ENCODE results near the gene BIRC2. TPM values are rescaled to one million over a fixed set of nuclear protein-coding genes. Genes with fewer than 3 reads are reported as not detected.

Gene BIRC2
- total and polyA plus RNA-seq, 10 of the 15 experiments (the other 5 are each of a cell fraction or from before 2014, with no cell fraction given): 13.8 to 75.8 (median 26.5) TPM

- CTCF ChIA-PET: interaction anchor here (0.7 to 10.3 kb wide), 4 partner anchors 11 to 210 kb away, joined by 3 to 91 read pairs (median 6); no protein-coding TSS in a partner anchor
- POLR2A ChIA-PET: no interaction called here
Measured at GRCh38 chr11:102402548-102402947, 55.5 kb downstream of the BIRC2 start.

GRCh38 chr11:102405501-102405900, 58.5 kb downstream of the BIRC2 start:
- no peaks in the 10 kb centered on the region for H3K27me3 ChIP-seq (replicated peaks in 1 of 2; ENCODE audit: control insufficient read depth in 2 of 2, insufficient read depth in 2 of 2, low read length in 1 of 2)
- no peaks in the 10 kb centered on the region for H3K9me3 ChIP-seq (replicated peaks; ENCODE audit: control insufficient read depth, insufficient read depth, low read length)
- no peak overlapping the region for H2AFZ ChIP-seq (ENCODE audit: control insufficient read depth, low read depth, low read length)
- ChIA-PET CTCF (interaction anchor here (1.4 to 10.3 kb wide), 4 partner anchors 14 to 261 kb away, joined by 3 to 91 read pairs (median 8); no protein-coding TSS in a partner anchor), SMC1A (ENCODE audit: uncharacterized antibody, unreplicated experiment) (interaction anchor here (0.6 to 2.7 kb wide), 5 partner anchors 11 to 43 kb away, joined by 3 to 15 read pairs (median 3); no protein-coding TSS in a partner anchor), RAD21 (ENCODE audit: unreplicated experiment) (interaction anchor here (0.7 to 1.6 kb wide), 2 partner anchors 44 to 261 kb away, joined by 4 to 5 read pairs; no protein-coding TSS in a partner anchor), POLR2A (interaction anchor here (0.5 to 0.9 kb wide), 2 partner anchors 13 to 111 kb away, joined by 3 read pairs; no protein-coding TSS in a partner anchor)
- no TSS peak for BruUV-seq (replicated peaks)
- peaks cover 8 to 22% of the 10 kb centered on the region in 2 experiments; a peak in 3 of 4 replicates for H3K36me3 ChIP-seq (ENCODE audit: control insufficient read depth in 2 of 2, insufficient read depth in 2 of 2, low read length in 1 of 2)
- FAIRE-seq: no peak
- no peak overlapping the region for H3K27ac ChIP-seq (ENCODE audit: control insufficient read depth, insufficient read depth)
- H3K4me2 ChIP-seq (ENCODE audit: control insufficient read depth, insufficient read depth): no peak overlapping the region
- ATAC-seq: no peak
- H3K79me2 ChIP-seq (ENCODE audit: control insufficient read depth, insufficient read depth, low read length): peaks cover 11% of the 10 kb centered on the region
- H4K20me1 ChIP-seq (ENCODE audit: control insufficient read depth, insufficient read depth): no peaks in the 10 kb centered on the region
- no peak overlapping the region for H3K9ac ChIP-seq (ENCODE audit: control insufficient read depth, insufficient read depth, low read length)
- intact Hi-C loops (cut with micrococcal nuclease; ENCODE audit: unreplicated experiment) (no loop called here), in situ Hi-C loops (cut with MboI) (no loop called here)
- 90% methylated on average over 5 of the region's 5 CpGs for WGBS (ENCODE audit: insufficient coverage, insufficient replicate concordance, low lambda C conversion rate, missing lambda C conversion rate)
- H3K4me1 ChIP-seq (ENCODE audit: control insufficient read depth, insufficient read depth, low read length): 0 out of 2 replicates have a peak, but pooled peaks cover 3% of the 10 kb centered on the region
- no peak for DNase-seq (ENCODE audit: low read depth, low spot score)
- H3K4me3 ChIP-seq: no peak overlapping the region
- no peak for TF ChIP-seq ZNF207 (IDR thresholded peaks at IDR 0.05; ENCODE audit: borderline replicate concordance)
- no peak for TF ChIP-seq HDGF (IDR thresholded peaks at IDR 0.05)
- TF ChIP-seq TCF7 (IDR thresholded peaks at IDR 0.05; ENCODE audit: borderline replicate concordance): no peak
- TF ChIP-seq CUX1 (IDR thresholded peaks at IDR 0.05; ENCODE audit: insufficient replicate concordance, low read depth, low read length): no peak
- no peak for TF ChIP-seq EGR1 (IDR thresholded peaks at IDR 0.05; ENCODE audit: borderline replicate concordance in 1 of 2, low read depth in 2 of 2, low read length in 2 of 2)
- TF ChIP-seq SREBF1 (IDR thresholded peaks at IDR 0.05; ENCODE audit: low read length): no peak
- TF ChIP-seq ZBED1 (IDR thresholded peaks at IDR 0.05; ENCODE audit: borderline replicate concordance): no peak
- no peak for TF ChIP-seq RFX5 (IDR thresholded peaks at IDR 0.05; ENCODE audit: low read depth, low read length)

More at GRCh38 chr11:102402548-102402947, 55.5 kb downstream of the BIRC2 start:
- DNase-seq (ENCODE audit: low read depth, low spot score) (no peak), ATAC-seq (no peak), FAIRE-seq (no peak)
- Histone ChIP-seq H3K4me2 (ENCODE audit: control insufficient read depth, insufficient read depth) (no peak overlapping the region), H3K36me3 (ENCODE audit: control insufficient read depth in 2 of 2, insufficient read depth in 2 of 2, low read length in 1 of 2) (peaks cover 4 to 34% of the 10 kb centered on the region in 2 experiments), H3K9me3 (replicated peaks; ENCODE audit: control insufficient read depth, insufficient read depth, low read length) (no peaks in the 10 kb centered on the region), H3K4me1 (ENCODE audit: control insufficient read depth, insufficient read depth, low read length) (0 out of 2 replicates have a peak, but pooled peaks cover 3% of the 10 kb centered on the region), H4K20me1 (ENCODE audit: control insufficient read depth, insufficient read depth) (no peaks in the 10 kb centered on the region), H3K27me3 (replicated peaks in 1 of 2; ENCODE audit: control insufficient read depth in 2 of 2, insufficient read depth in 2 of 2, low read length in 1 of 2) (no peaks in the 10 kb centered on the region), H3K27ac (ENCODE audit: control insufficient read depth, insufficient read depth) (no peak overlapping the region), H3K79me2 (ENCODE audit: control insufficient read depth, insufficient read depth, low read length) (peaks cover 11% of the 10 kb centered on the region), H3K9ac (ENCODE audit: control insufficient read depth, insufficient read depth, low read length) (no peak overlapping the region), H3K4me3 (no peak overlapping the region), H2AFZ (ENCODE audit: control insufficient read depth, low read depth, low read length) (no peak overlapping the region)
- no TSS peak for BruUV-seq (replicated peaks)
- ChIA-PET SMC1A (ENCODE audit: uncharacterized antibody, unreplicated experiment) (interaction anchor here (1.0 to 7.4 kb wide), 3 partner anchors 12 to 28 kb away, joined by 3 to 52 read pairs (median 5); no protein-coding TSS in a partner anchor), RAD21 (ENCODE audit: unreplicated experiment) (no interaction called here)
- in situ Hi-C loops (cut with MboI) (no loop called here), intact Hi-C loops (cut with micrococcal nuclease; ENCODE audit: unreplicated experiment) (no loop called here)
- TF ChIP-seq JUND (IDR thresholded peaks at IDR 0.05; ENCODE audit: low read depth, low read length): no peak
- TF ChIP-seq KLF5 (IDR thresholded peaks at IDR 0.05; ENCODE audit: partially characterized antibody): no peak
- TF ChIP-seq MAX (IDR thresholded peaks at IDR 0.05; ENCODE audit: low read depth, low read length): no peak
- TF ChIP-seq NFYB (IDR thresholded peaks at IDR 0.05; ENCODE audit: insufficient read depth, low read depth, low read length): no peak
- no peak for TF ChIP-seq NFXL1 (IDR thresholded peaks at IDR 0.05; ENCODE audit: borderline replicate concordance)
- no peak for TF ChIP-seq TBL1XR1 (IDR thresholded peaks at IDR 0.05; ENCODE audit: low read depth, low read length)
- no peak for TF ChIP-seq RUNX3 (IDR thresholded peaks at IDR 0.05; ENCODE audit: low read length)
- TF ChIP-seq RAD51 (IDR thresholded peaks at IDR 0.05): no peak

Data from GM12878 (cell line).